ENCODE data around the gene RPEL1. TPM values are rescaled to one million over a fixed set of nuclear protein-coding genes. Genes with fewer than 3 reads are reported as not detected.
"Not testable (repeated sequence)": the region's sequence is repeated elsewhere in the genome, so short reads cannot be mapped to it uniquely, and the experiment has no call there.

The RPEL1 gene
- total RNA-seq, 1 experiment from 2014 or later, result 0.10 TPM

DNA sequence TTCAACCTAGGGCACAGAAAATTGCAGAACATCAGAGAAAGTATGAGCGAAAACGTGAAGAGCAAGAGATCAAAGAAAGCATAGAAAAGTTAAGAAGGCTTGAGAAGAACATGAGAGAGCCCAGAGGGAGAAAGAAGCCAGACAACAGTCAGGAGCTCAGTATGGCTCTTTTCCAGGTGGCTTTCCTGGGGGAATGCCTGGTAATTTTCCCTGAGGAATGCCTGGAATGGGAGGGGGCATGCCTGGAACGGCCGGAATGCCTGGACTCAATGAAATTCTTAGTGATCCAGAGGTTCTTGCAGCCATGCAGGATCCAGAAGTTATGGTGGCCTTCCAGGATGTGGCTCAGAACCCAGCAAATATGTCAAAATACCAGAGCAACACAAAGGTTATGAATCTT, 29.3 kb upstream of the RPEL1 start:
- DNase-seq (ENCODE audit: low read depth, low spot score); H3K36me3 ChIP-seq (ENCODE audit: control insufficient read depth in 1 of 2, insufficient read depth in 2 of 2, low read length in 2 of 2); CTCF ChIA-PET; H3K4me3 ChIP-seq (replicated peaks in 1 of 2; ENCODE audit: low read depth in 1 of 2, low read length in 2 of 2); H3K27ac ChIP-seq (ENCODE audit: low read depth, low read length); H3K4me2 ChIP-seq (ENCODE audit: low read length); H3K4me1 ChIP-seq (ENCODE audit: control insufficient read depth in 1 of 2, insufficient read depth in 2 of 2, low read length in 2 of 2); H3K79me2 ChIP-seq (ENCODE audit: insufficient read depth, low read length); H2AFZ ChIP-seq (ENCODE audit: low read depth, low read length, poor library complexity, severe bottlenecking); H3K9me3 ChIP-seq (ENCODE audit: control insufficient read depth in 1 of 2, insufficient read depth in 1 of 2, low read depth in 1 of 2, low read length in 2 of 2); H3K27me3 ChIP-seq (ENCODE audit: insufficient read depth, low read length); RAD21 ChIA-PET (ENCODE audit: low non-redundant PET in 1 of 2, low total read pairs in 2 of 2, uncharacterized antibody in 2 of 2, unreplicated experiment in 2 of 2); BruUV-seq (replicated peaks); H3K9me2 ChIP-seq (ENCODE audit: insufficient read depth); H3K9ac ChIP-seq (ENCODE audit: low read length); H4K20me1 ChIP-seq (ENCODE audit: insufficient read depth); ATAC-seq; intact Hi-C loops (cut with micrococcal nuclease): not testable (repeated sequence)
- POLR2A ChIA-PET, result interaction anchor here (1.3 kb wide), 1 partner anchor 15 kb away, joined by 3 read pairs; no protein-coding TSS in a partner anchor

DNA sequence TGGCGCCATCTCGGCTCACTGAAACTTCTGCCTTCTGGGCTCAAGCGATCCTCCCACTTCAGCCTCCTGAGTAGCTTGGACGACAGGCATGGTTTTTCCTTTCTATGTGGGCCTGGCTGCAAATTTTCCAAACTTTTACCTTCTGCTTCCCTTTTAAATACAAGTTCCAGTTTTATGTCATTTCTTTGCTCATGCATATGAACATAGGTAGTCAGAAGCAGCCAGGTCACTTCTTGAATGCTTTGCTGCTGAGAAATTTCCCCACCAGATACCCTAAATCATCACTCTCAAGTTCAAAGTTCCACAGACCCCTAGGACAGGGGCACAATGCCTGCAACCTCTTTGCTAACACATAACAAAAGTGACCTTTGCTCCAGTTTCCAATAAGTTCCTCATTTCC, 21.6 kb upstream of the RPEL1 start:
- Histone ChIP-seq H3K36me3 (ENCODE audit: control insufficient read depth in 1 of 2, insufficient read depth in 2 of 2, low read length in 2 of 2) (no peaks in the 10 kb centered on the region), H3K9me2 (ENCODE audit: insufficient read depth) (no peaks in the 10 kb centered on the region), H4K20me1 (ENCODE audit: insufficient read depth) (no peaks in the 10 kb centered on the region), H3K9me3 (ENCODE audit: control insufficient read depth in 1 of 2, insufficient read depth in 1 of 2, low read depth in 1 of 2, low read length in 2 of 2) (no peaks in the 10 kb centered on the region), H3K4me1 (ENCODE audit: control insufficient read depth in 1 of 2, insufficient read depth in 2 of 2, low read length in 2 of 2) (peaks cover 9 to 26% of the 10 kb centered on the region in 2 experiments), H2AFZ (ENCODE audit: low read depth, low read length, poor library complexity, severe bottlenecking) (no peak overlapping the region), H3K79me2 (ENCODE audit: insufficient read depth, low read length) (no peaks in the 10 kb centered on the region), H3K4me2 (ENCODE audit: low read length) (no peak overlapping the region), H3K9ac (ENCODE audit: low read length) (no peak overlapping the region), H3K27me3 (ENCODE audit: insufficient read depth, low read length) (no peaks in the 10 kb centered on the region), H3K4me3 (replicated peaks in 1 of 2; ENCODE audit: low read depth in 1 of 2, low read length in 2 of 2) (no peak overlapping the region), H3K27ac (ENCODE audit: low read depth, low read length) (no peak overlapping the region)
- ChIA-PET CTCF (no interaction called here), RAD21 (ENCODE audit: low non-redundant PET in 1 of 2, low total read pairs in 2 of 2, uncharacterized antibody in 2 of 2, unreplicated experiment in 2 of 2) (no interaction called here), POLR2A (no interaction called here)
- intact Hi-C loops (cut with micrococcal nuclease), result no loop called here
- BruUV-seq (replicated peaks), result no TSS peak
- no peak for ATAC-seq
- no peak for DNase-seq (ENCODE audit: low read depth, low spot score)
- TF ChIP-seq, protein P1, sequence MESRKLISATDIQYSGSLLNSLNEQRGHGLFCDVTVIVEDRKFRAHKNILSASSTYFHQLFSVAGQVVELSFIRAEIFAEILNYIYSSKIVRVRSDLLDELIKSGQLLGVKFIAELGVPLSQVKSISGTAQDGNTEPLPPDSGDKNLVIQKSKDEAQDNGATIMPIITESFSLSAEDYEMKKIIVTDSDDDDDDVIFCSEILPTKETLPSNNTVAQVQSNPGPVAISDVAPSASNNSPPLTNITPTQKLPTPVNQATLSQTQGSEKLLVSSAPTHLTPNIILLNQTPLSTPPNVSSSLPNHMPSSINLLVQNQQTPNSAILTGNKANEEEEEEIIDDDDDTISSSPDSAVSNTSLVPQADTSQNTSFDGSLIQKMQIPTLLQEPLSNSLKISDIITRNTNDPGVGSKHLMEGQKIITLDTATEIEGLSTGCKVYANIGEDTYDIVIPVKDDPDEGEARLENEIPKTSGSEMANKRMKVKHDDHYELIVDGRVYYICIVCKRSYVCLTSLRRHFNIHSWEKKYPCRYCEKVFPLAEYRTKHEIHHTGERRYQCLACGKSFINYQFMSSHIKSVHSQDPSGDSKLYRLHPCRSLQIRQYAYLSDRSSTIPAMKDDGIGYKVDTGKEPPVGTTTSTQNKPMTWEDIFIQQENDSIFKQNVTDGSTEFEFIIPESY (IDR thresholded peaks at IDR 0.05; ENCODE audit: extremely low read depth, insufficient replicate concordance, low read length), result no peak
- TF ChIP-seq, protein P2, sequence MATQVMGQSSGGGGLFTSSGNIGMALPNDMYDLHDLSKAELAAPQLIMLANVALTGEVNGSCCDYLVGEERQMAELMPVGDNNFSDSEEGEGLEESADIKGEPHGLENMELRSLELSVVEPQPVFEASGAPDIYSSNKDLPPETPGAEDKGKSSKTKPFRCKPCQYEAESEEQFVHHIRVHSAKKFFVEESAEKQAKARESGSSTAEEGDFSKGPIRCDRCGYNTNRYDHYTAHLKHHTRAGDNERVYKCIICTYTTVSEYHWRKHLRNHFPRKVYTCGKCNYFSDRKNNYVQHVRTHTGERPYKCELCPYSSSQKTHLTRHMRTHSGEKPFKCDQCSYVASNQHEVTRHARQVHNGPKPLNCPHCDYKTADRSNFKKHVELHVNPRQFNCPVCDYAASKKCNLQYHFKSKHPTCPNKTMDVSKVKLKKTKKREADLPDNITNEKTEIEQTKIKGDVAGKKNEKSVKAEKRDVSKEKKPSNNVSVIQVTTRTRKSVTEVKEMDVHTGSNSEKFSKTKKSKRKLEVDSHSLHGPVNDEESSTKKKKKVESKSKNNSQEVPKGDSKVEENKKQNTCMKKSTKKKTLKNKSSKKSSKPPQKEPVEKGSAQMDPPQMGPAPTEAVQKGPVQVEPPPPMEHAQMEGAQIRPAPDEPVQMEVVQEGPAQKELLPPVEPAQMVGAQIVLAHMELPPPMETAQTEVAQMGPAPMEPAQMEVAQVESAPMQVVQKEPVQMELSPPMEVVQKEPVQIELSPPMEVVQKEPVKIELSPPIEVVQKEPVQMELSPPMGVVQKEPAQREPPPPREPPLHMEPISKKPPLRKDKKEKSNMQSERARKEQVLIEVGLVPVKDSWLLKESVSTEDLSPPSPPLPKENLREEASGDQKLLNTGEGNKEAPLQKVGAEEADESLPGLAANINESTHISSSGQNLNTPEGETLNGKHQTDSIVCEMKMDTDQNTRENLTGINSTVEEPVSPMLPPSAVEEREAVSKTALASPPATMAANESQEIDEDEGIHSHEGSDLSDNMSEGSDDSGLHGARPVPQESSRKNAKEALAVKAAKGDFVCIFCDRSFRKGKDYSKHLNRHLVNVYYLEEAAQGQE (IDR thresholded peaks at IDR 0.05; ENCODE audit: low read depth), result no peak
- no peak for TF ChIP-seq RAD21 (IDR thresholded peaks at IDR 0.05; ENCODE audit: low read depth)
- TF ChIP-seq ZNF274 (IDR thresholded peaks at IDR 0.05; ENCODE audit: low read depth, low read length), result no peak
- no peak for TF ChIP-seq ZFX (IDR thresholded peaks at IDR 0.05)
- no peak for TF ChIP-seq EZH2 (IDR thresholded peaks at IDR 0.05)
- TF ChIP-seq SIN3A (IDR thresholded peaks at IDR 0.05; ENCODE audit: low read depth), result no peak
- TF ChIP-seq, protein P3, sequence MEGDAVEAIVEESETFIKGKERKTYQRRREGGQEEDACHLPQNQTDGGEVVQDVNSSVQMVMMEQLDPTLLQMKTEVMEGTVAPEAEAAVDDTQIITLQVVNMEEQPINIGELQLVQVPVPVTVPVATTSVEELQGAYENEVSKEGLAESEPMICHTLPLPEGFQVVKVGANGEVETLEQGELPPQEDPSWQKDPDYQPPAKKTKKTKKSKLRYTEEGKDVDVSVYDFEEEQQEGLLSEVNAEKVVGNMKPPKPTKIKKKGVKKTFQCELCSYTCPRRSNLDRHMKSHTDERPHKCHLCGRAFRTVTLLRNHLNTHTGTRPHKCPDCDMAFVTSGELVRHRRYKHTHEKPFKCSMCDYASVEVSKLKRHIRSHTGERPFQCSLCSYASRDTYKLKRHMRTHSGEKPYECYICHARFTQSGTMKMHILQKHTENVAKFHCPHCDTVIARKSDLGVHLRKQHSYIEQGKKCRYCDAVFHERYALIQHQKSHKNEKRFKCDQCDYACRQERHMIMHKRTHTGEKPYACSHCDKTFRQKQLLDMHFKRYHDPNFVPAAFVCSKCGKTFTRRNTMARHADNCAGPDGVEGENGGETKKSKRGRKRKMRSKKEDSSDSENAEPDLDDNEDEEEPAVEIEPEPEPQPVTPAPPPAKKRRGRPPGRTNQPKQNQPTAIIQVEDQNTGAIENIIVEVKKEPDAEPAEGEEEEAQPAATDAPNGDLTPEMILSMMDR (IDR thresholded peaks at IDR 0.05 in 2 of 3, conservative IDR thresholded peaks at IDR 0.05 in 1 of 3; ENCODE audit: borderline replicate concordance in 1 of 3, insufficient read depth in 1 of 3, low read depth in 2 of 3, low read length in 2 of 3), result no peak
- TF ChIP-seq YY1 (IDR thresholded peaks at IDR 0.05; ENCODE audit: extremely low read depth, insufficient replicate concordance, low read depth, low read length), result no peak
- TF ChIP-seq EZH2phosphoT487 (IDR thresholded peaks at IDR 0.05; ENCODE audit: borderline replicate concordance), result no peak
- no peak for TF ChIP-seq POLR2AphosphoS5 (IDR thresholded peaks at IDR 0.05; ENCODE audit: low read depth, low read length)
- TF ChIP-seq ELF1 (IDR thresholded peaks at IDR 0.05; ENCODE audit: borderline replicate concordance, low read depth), result no peak
- TF ChIP-seq SP1 (IDR thresholded peaks at IDR 0.05; ENCODE audit: low read depth), result no peak

Data from HCT116 (cell line).